Activated effector memory CD4-positive, alpha-beta T cell treated with anti-CD3 and anti-CD28 coated beads, Interleukin-2, amount 50 U/mL, for 16 hours (primary cell): ENCODE data around the gene C7.
"Not testable (repeated sequence)": the region's sequence is repeated elsewhere in the genome, so short reads cannot be mapped to it uniquely, and the experiment has no call there.

ENCODE experiments used
- DNase-seq: peaks from one replicate; pipeline ENCODE4 v3.0.0-alpha.2; 2020

The C7 gene

GRCh38 chr5:40909264-40909663, at the start of gene C7:
Gene C7 (plus strand): TSS chr5:40909497. CDS start chr5:40909611, 114 bp downstream.
- no peak for DNase-seq

GRCh38 chr5:40860711-40861110, 48.6 kb upstream of the C7 start:
- no peak for DNase-seq

DNA sequence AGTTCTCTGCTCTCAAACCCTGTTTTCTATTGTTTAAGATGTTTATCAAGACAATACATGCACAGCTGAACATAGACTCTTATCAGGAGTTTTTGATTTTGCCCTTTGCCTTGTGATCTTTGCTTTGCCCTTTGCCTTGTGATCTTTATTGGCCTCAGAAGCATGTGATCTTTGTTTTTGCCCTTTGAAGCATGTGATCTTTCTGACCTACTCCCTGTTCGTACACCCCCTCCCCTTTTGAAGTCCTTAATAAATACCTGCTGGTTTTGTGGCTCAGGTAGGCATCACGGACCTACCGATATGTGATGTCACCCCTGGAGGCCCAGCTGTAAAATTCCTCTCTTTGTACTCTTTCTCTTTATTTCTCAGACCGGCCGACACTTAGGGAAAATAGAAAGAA, 44.3 kb upstream of the C7 start:
- not testable (repeated sequence) for DNase-seq

- no peak for DNase-seq
These were observed 42.5 kb upstream of the C7 start for GRCh38 chr5:40866844-40867243.

DNA sequence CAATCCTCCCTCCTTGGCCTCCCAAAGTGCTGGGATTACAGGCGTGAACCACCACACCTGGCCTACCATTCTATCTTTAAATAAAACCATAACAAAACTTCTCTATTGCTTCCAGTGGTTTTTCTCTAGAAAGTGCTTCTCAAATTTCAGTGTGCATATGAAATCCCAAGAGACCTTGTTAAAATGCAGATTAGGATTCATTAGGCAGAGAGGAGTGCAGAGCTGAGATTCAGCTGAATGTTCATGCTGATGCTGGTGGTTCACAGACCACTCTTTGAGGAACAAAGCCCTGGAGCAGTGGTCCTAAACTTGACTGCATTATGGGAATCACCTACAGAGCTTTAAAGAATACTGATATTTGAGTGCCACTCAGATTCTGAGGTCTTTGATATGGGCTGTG, 39.9 kb upstream of the C7 start:
- DNase-seq = no peak

DNA sequence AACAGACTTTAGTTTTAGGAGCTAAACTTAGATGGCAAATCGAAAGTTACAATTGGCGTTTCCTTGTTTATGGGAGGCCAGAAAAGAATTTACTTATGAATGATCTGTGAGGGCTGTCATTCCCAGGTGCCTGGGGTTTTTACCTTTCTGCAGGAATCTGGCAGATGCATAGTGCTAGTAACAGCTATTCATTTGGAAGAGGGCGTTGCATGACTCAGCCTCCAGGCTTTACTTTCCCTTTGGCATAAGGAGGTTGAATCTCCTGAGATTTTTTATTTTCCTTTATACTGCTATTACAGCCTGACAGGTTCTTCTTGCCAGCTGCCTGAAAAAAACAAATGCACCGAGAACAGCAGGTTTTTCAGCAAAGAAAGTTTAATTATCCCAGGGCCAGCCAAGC, 38.1 kb upstream of the C7 start:
- DNase-seq = no peak

- not testable (repeated sequence) for DNase-seq
These were observed 37.0 kb upstream of the C7 start for GRCh38 chr5:40872253-40872652.

- no peak for DNase-seq
These were observed 35.9 kb upstream of the C7 start for GRCh38 chr5:40873286-40873880.

DNA sequence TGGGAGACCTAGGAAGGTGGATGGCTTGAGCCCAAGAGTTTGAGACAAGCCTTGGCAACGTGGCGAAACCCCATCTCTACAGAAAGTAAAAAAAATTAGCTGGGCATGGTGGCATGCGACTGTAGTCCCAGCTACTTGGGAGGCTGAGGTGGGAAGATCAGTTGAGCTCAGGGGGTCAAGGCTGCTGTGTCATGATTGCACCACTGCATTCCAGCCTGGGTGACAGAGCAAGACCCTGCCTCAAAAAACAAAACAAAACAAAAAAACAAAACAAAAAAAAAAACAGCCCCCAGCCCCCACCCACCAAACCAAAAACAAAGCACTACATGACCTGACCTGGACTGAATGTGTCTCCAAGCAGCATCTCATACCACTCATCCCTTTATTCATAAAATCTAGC, 33.3 kb upstream of the C7 start:
- no peak for DNase-seq

DNA sequence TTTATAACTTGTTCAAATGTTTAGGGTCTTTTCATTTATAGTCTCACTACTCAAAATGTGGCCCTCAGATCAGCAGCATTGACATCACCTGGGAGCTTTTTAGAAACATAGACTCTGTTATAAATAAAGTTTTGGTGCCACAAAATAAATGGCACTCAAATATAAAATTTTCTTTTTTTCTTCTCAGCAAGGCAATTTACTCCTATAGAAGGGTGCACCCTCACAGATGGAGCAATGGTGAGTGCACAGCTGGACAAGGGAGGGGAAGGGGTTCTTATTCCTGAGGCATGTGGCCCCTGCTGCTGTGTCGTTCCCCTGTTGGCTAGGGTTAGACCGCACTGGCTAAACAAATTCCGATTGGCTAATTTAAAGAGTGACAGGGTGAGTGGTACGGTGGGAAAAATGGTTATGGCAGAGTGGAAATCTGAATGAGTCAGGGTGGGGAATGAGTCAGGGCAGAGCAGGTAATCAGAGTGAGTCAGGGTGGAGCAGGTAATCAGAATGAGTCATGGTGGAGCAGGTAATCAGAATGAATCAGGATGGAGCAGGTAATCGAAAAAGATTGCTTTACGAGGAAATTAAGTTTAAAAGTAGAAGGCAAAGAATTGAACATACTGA, 31.8 kb upstream of the C7 start:
- DNase-seq = no peak

- no peak for DNase-seq
These were observed 29.9 kb upstream of the C7 start for GRCh38 chr5:40879163-40879942.

DNA sequence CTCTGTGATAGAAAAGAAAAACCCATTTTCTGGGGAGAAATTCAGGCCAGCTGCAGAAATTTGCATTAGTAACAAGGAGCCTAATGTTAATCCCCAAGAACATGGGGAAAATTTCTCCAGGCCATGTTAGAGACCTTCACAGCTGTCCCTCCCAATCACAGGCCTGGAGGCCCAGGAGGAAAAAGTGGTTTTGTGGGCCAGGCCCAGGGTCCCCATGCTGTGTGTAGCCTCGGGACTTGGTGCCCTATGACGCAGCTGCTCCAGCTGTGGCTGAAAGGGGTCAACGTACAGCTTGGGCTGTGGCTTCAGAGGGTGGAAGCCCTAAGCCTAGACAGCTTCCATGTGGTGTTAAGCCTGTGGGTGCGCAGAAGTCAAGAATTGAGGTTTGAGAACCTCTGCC, 27.0 kb upstream of the C7 start:
- no peak for DNase-seq

GRCh38 chr5:40883051-40883450, 26.2 kb upstream of the C7 start:
- not testable (repeated sequence) for DNase-seq

- not testable (repeated sequence) for DNase-seq
These were observed 13.6 kb upstream of the C7 start for GRCh38 chr5:40895440-40896425.

DNA sequence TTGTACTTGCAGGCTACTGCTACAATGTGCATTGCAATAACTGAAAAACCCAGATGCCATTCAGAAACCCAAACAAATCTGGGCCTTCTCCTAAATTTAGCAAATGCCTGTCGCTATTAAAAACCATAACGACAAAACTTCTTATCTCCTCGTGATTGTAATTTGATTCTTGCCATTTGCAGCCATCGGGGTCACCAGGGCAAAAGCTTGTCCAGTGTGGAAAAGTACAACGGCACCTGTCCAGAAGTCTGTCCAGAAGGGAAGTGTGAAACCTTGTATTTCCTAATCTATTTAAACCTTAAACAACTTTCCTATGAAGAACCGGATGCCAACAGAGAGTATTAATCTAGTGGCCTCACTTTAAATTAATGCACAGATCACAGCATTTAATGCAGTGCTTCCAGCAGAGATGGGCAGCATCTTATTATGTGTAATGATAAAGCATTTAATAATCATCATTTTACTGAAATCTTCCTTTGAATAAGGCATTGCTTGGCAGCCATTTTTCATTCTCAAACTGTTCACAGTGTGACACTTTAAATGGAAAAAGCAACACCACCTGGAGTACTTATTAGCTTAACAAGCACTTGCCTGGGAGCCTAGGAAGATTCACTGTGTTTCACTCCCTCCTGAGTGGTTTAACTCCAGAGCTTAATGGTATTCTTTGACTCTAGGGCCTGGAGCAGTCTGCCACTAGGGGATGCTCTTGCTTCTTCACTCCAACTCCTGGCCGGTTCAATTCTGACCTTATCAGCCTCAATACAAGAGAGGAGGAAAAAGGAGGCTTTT, 4.9 kb upstream of the C7 start:
- DNase-seq = no peak

GRCh38 chr5:40904994-40905306, 4.3 kb upstream of the C7 start:
- no peak for DNase-seq

DNA sequence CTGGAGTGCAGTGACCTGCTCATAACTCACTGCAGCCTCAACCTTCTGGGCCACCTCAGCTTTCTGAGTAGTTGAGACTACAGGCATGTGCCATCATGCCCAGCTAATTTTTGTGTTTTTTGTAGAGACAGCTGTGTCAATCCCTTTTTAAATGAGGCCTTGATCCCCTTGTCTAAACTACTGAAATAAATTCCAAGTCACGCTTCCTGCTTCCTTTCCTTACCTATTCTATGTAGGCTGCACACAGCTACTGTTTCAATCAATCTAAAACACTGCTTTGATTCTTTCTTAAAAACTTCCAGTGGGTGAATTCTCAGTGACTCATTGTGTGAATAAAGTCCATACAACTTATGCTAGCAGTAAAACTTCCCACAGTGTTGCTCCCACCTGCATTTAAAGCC, 2.9 kb upstream of the C7 start:
- DNase-seq = no peak

GRCh38 chr5:40909723-40910122, 426 bp downstream of the C7 start:
- no peak for DNase-seq

DNA sequence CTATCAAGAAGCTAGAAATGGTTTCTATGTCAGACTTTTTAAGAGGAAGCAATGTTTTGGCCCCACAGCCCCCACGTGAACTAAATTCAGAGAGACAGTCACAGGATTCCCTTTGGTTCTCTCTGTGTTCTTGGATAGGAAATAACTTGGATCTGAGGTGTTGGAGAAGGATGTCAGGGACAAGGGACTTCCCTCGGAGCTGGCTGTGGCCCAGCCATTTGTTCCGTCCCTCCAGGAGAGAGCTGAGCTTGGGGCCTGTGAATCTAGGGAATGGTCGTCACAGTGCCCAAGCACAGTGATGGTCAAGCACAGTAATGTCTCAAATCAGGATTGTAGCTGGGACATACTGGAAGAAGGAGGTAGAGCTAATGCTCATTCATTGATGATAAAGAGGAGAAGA, 2.0 kb downstream of the C7 start:
- DNase-seq = no peak

DNA sequence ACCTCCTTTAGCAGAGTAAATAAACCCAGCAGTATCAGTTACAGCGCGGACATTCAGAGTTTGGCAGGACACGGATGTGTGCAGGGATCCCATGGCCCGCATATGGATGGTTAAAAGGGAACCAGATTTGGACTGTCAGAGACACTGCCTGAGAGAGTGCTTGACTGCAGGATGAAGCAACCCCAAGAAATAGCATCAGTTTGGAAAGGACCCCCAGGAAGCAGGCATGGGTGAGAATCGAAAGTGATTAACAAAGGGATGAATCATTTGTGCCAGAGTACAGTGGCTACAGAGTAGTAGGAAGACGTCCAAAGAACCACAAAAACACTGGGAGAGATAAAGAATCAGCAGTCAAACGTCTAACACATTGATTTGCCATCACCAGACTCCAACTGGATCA, 5.5 kb downstream of the C7 start:
- no peak for DNase-seq

DNA sequence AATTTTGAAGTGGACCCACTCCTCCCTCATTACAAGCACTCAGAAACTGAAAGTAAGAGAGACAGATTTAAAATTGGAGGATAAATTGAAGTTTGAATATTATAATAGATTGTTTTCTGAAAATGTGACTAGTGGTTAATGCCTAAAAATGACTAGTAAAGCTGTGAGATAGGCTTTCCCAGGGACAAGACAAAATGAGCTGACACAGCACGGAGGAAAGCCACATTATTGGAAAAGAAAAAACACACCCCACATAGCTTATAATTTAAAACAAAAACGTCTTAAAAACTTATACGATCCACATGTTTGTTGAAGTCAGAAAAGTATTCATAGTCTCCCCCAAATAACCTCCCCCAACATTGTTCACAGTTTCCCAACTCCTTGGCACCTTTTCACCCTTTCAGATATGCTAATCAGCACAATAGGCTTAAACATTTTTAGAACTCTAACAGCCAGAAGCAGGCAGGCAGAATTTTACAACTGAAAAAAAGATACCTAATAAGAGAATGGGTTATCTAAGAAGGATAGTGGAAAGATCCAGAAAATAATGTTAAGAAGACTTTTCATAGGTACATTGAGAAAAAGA, 6.1 kb downstream of the C7 start:
- DNase-seq = no peak

GRCh38 chr5:40916226-40916625, 6.9 kb downstream of the C7 start:
- no peak for DNase-seq
